ENCODE results near the gene MRPS30. TPM values are rescaled to one million over a fixed set of nuclear protein-coding genes. Genes with fewer than 3 reads are reported as not detected.
"Not testable (repeated sequence)": the region's sequence is repeated elsewhere in the genome, so short reads cannot be mapped to it uniquely, and the experiment has no call there.

Gene MRPS30
- total RNA-seq, 2 experiments from 2014 or later = 37.4 to 37.9 TPM

GRCh38 chr5:44795496-44795895 lies 13.3 kb upstream of the MRPS30 start:
- H3K27ac Mint-ChIP-seq = no peak overlapping the region

GRCh38 chr5:44797841-44798240 lies 10.9 kb upstream of the MRPS30 start:
- Mint-ChIP-seq H3K9me3 (peaks cover 19% of the 10 kb centered on the region), H3K4me3 (no peak overlapping the region), H3K4me1 (peaks cover 6% of the 10 kb centered on the region), H3K36me3 (ENCODE audit: low read depth) (no peaks in the 10 kb centered on the region), H3K27ac (no peak overlapping the region), H3K27me3 (peaks cover 4% of the 10 kb centered on the region)
- DNase-seq = no peak
- CTCF ChIA-PET = no interaction called here
- POLR2A ChIA-PET = no interaction called here

More at GRCh38 chr5:44795496-44795895, 13.3 kb upstream of the MRPS30 start:
- no peak overlapping the region for H3K4me3 Mint-ChIP-seq
- H3K9me3 Mint-ChIP-seq = peaks cover 29% of the 10 kb centered on the region
- ChIA-PET POLR2A (no interaction called here), CTCF (no interaction called here)
- peaks cover 1% of the 10 kb centered on the region for H3K27me3 Mint-ChIP-seq
- peaks cover 2% of the 10 kb centered on the region for H3K36me3 Mint-ChIP-seq (ENCODE audit: low read depth)
- DNase-seq = no peak
- peaks cover 6% of the 10 kb centered on the region for H3K4me1 Mint-ChIP-seq

- H3K9me3 Mint-ChIP-seq = no peaks in the 10 kb centered on the region
- DNase-seq = no peak
- H3K36me3 Mint-ChIP-seq (ENCODE audit: low read depth) = no peaks in the 10 kb centered on the region
- peaks cover 2% of the 10 kb centered on the region for H3K27me3 Mint-ChIP-seq
- peaks cover 6% of the 10 kb centered on the region for H3K4me1 Mint-ChIP-seq
- no peak overlapping the region for H3K4me3 Mint-ChIP-seq
- H3K27ac Mint-ChIP-seq = no peak overlapping the region
- ChIA-PET CTCF (no interaction called here), POLR2A (interaction anchor here (1.0 kb wide), 1 partner anchor 8 kb away, joined by 3 read pairs; no protein-coding TSS in a partner anchor)
These were observed 6.8 kb upstream of the MRPS30 start for GRCh38 chr5:44801992-44802391.

GRCh38 chr5:44806608-44807007 lies 2.1 kb upstream of the MRPS30 start:
- Mint-ChIP-seq H3K4me3 (no peak overlapping the region), H3K36me3 (ENCODE audit: low read depth) (peaks cover 17% of the 10 kb centered on the region), H3K4me1 (peaks cover 27% of the 10 kb centered on the region), H3K27ac (no peak overlapping the region), H3K27me3 (peaks cover 2% of the 10 kb centered on the region), H3K9me3 (no peaks in the 10 kb centered on the region)
- CTCF ChIA-PET = no interaction called here
- DNase-seq = no peak
- POLR2A ChIA-PET = no interaction called here

- Mint-ChIP-seq H3K27me3 (no peaks in the 10 kb centered on the region), H3K4me3 (no peak overlapping the region), H3K27ac (no peak overlapping the region), H3K4me1 (peaks cover 31% of the 10 kb centered on the region), H3K36me3 (ENCODE audit: low read depth) (peaks cover 21% of the 10 kb centered on the region), H3K9me3 (no peaks in the 10 kb centered on the region)
- DNase-seq = no peak
- POLR2A ChIA-PET = no interaction called here
- CTCF ChIA-PET = no interaction called here
These were observed 1.5 kb upstream of the MRPS30 start for GRCh38 chr5:44807269-44807668.

- H3K4me1 Mint-ChIP-seq = peaks cover 39% of the 10 kb centered on the region
- H3K27me3 Mint-ChIP-seq = no peaks in the 10 kb centered on the region
- peak overlapping the region; percentile 97 for H3K27ac Mint-ChIP-seq
- POLR2A ChIA-PET = interaction anchor here (0.6 to 1.5 kb wide), 6 partner anchors 8 to 1325 kb away, joined by 3 to 9 read pairs (median 4); partner anchors contain the start of genes NNT and TMEM267
- peak; percentile 65 for DNase-seq
- H3K4me3 Mint-ChIP-seq = peak overlapping the region; percentile 98
- no peaks in the 10 kb centered on the region for H3K9me3 Mint-ChIP-seq
- CTCF ChIA-PET = no interaction called here
- H3K36me3 Mint-ChIP-seq (ENCODE audit: low read depth) = peaks cover 36% of the 10 kb centered on the region
These were observed 638 bp downstream of the MRPS30 start for GRCh38 chr5:44809215-44809955.

- Mint-ChIP-seq H3K4me1 (peaks cover 39% of the 10 kb centered on the region), H3K27ac (peak overlapping the region; percentile 97), H3K4me3 (peak overlapping the region; percentile 98), H3K27me3 (no peaks in the 10 kb centered on the region), H3K36me3 (ENCODE audit: low read depth) (peaks cover 42% of the 10 kb centered on the region), H3K9me3 (no peaks in the 10 kb centered on the region)
- no peak for DNase-seq
- POLR2A ChIA-PET = interaction anchor here (0.8 to 1.5 kb wide), 5 partner anchors 8 to 1326 kb away, joined by 3 to 9 read pairs (median 5); partner anchors contain the start of gene TMEM267
- CTCF ChIA-PET = interaction anchor here (0.6 kb wide), 1 partner anchor 126 kb away, joined by 3 read pairs; no protein-coding TSS in a partner anchor
These were observed 1.2 kb downstream of the MRPS30 start for GRCh38 chr5:44809956-44810420.

- Mint-ChIP-seq H3K4me1 (peaks cover 32% of the 10 kb centered on the region), H3K9me3 (no peaks in the 10 kb centered on the region), H3K27ac (no peak overlapping the region), H3K27me3 (no peaks in the 10 kb centered on the region), H3K36me3 (ENCODE audit: low read depth) (peaks cover 57% of the 10 kb centered on the region), H3K4me3 (no peak overlapping the region)
- CTCF ChIA-PET = no interaction called here
- POLR2A ChIA-PET = no interaction called here
- DNase-seq = no peak
These were observed 6.0 kb downstream of the MRPS30 start for GRCh38 chr5:44814761-44815160.

GRCh38 chr5:44821164-44821563 lies 12.4 kb downstream of the MRPS30 start:
- no peak overlapping the region for H3K4me3 Mint-ChIP-seq

GRCh38 chr5:44824662-44825061 lies 15.9 kb downstream of the MRPS30 start:
- H3K27me3 Mint-ChIP-seq, H3K9me3 Mint-ChIP-seq, POLR2A ChIA-PET, DNase-seq, H3K4me3 Mint-ChIP-seq, CTCF ChIA-PET, H3K27ac Mint-ChIP-seq: not testable (repeated sequence)
- H3K36me3 Mint-ChIP-seq (ENCODE audit: low read depth) = peaks cover 37% of the 10 kb centered on the region
- H3K4me1 Mint-ChIP-seq = peaks cover 12% of the 10 kb centered on the region

More at GRCh38 chr5:44821164-44821563, 12.4 kb downstream of the MRPS30 start:
- H3K27me3 Mint-ChIP-seq = no peaks in the 10 kb centered on the region
- no peaks in the 10 kb centered on the region for H3K9me3 Mint-ChIP-seq
- POLR2A ChIA-PET = no interaction called here
- H3K27ac Mint-ChIP-seq = no peak overlapping the region
- CTCF ChIA-PET = no interaction called here
- DNase-seq = no peak
- H3K36me3 Mint-ChIP-seq (ENCODE audit: low read depth) = peaks cover 46% of the 10 kb centered on the region
- peaks cover 5% of the 10 kb centered on the region for H3K4me1 Mint-ChIP-seq

GRCh38 chr5:44827681-44828080 lies 18.9 kb downstream of the MRPS30 start:
- Mint-ChIP-seq H3K36me3 (ENCODE audit: low read depth) (peaks cover 20% of the 10 kb centered on the region), H3K4me3 (no peak overlapping the region), H3K27me3 (no peaks in the 10 kb centered on the region), H3K4me1 (peaks cover 11% of the 10 kb centered on the region), H3K27ac (no peak overlapping the region), H3K9me3 (no peaks in the 10 kb centered on the region)
- CTCF ChIA-PET = no interaction called here
- POLR2A ChIA-PET = no interaction called here
- DNase-seq = no peak

- peaks cover 10% of the 10 kb centered on the region for H3K4me1 Mint-ChIP-seq
- ChIA-PET POLR2A (interaction anchor here (0.9 kb wide), 1 partner anchor 19 kb away, joined by 3 read pairs; no protein-coding TSS in a partner anchor), CTCF (no interaction called here)
- H3K27me3 Mint-ChIP-seq = no peaks in the 10 kb centered on the region
- H3K36me3 Mint-ChIP-seq (ENCODE audit: low read depth) = peaks cover 19% of the 10 kb centered on the region
- no peak overlapping the region for H3K4me3 Mint-ChIP-seq
- DNase-seq = no peak
- no peak overlapping the region for H3K27ac Mint-ChIP-seq
- no peaks in the 10 kb centered on the region for H3K9me3 Mint-ChIP-seq
These were observed 20.0 kb downstream of the MRPS30 start for GRCh38 chr5:44828719-44829118.

- peaks cover 6% of the 10 kb centered on the region for H3K36me3 Mint-ChIP-seq (ENCODE audit: low read depth)
- ChIA-PET POLR2A (no interaction called here), CTCF (no interaction called here)
- DNase-seq = no peak
- H3K4me1 Mint-ChIP-seq = peaks cover 10% of the 10 kb centered on the region
- H3K4me3 Mint-ChIP-seq = no peak overlapping the region
- H3K27me3 Mint-ChIP-seq = no peaks in the 10 kb centered on the region
- no peak overlapping the region for H3K27ac Mint-ChIP-seq
- H3K9me3 Mint-ChIP-seq = no peaks in the 10 kb centered on the region
These were observed 22.2 kb downstream of the MRPS30 start for GRCh38 chr5:44830951-44831350.

GRCh38 chr5:44833249-44833648 lies 24.5 kb downstream of the MRPS30 start:
- DNase-seq = no peak
- Mint-ChIP-seq H3K4me1 (peaks cover under 1% of the 10 kb centered on the region), H3K4me3 (no peak overlapping the region), H3K9me3 (no peaks in the 10 kb centered on the region), H3K27ac (no peak overlapping the region), H3K36me3 (ENCODE audit: low read depth) (peaks cover 2% of the 10 kb centered on the region), H3K27me3 (no peaks in the 10 kb centered on the region)
- POLR2A ChIA-PET = no interaction called here
- CTCF ChIA-PET = no interaction called here

Measured in activated CD4-positive, alpha-beta memory T cell treated with anti-CD3 and anti-CD28 coated beads, Interleukin-2, amount 10 ng/mL, durations not matched to agents 7 days and 5 days (primary cell).